NCI-H146 treated with DMSO at 0.1 percent for 48 hours (cell line): ENCODE measurements around the gene CACNA1I.
A peak's percentile ranks its signal among the peaks of the same experiment; 100 is the strongest.

Experiments
- DNase-seq: peaks from one replicate; lab custom pipeline; 2025; ENCODE audit not compliant: unreplicated experiment; lab: John Stamatoyannopoulos, UW

CACNA1I gene

GRCh38 chr22:39686776-39687525, 116.4 kb downstream of the CACNA1I start:
- DNase-seq: no peak

- DNase-seq: no peak
These were observed 117.7 kb downstream of the CACNA1I start for GRCh38 chr22:39688186-39688785.

GRCh38 chr22:39689421-39689820, 118.9 kb downstream of the CACNA1I start:
- no peak for DNase-seq

DNA sequence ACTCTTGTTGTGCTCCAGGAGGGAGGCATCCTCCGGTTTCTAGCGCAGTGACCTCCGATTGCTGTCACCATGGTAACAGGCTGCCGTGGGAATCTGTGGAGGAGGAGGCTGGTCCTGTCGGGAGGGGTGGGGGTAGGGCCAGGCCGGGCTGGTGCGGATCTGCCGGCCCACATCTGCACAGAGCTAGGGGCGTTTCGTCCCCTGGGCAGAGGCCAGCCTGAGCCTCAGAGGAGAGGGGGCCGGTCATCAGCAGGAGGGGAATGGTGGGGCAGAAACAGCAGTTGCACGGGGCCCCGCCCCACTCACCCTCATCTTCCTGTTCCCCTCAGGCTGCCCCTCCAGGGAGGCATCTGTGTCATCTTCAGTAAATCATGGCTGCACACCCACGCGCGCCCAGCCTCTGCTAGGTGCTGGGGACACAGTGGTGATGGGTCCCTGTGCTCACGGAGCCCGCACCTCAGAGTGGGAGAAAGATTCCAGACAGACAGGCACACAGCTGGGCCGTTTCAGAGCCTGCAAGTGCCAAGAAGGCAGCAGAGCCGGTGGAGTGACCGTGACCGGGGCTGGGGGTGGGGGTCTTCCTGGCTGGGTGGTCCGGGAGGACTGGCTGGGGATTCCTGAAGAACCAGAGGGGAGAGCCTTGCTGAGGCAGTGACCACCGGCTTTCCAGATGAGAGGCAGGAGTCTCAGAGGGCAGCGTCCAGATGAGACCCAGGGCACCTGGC, 120.5 kb downstream of the CACNA1I start:
- peak; percentile 2 for DNase-seq

DNA sequence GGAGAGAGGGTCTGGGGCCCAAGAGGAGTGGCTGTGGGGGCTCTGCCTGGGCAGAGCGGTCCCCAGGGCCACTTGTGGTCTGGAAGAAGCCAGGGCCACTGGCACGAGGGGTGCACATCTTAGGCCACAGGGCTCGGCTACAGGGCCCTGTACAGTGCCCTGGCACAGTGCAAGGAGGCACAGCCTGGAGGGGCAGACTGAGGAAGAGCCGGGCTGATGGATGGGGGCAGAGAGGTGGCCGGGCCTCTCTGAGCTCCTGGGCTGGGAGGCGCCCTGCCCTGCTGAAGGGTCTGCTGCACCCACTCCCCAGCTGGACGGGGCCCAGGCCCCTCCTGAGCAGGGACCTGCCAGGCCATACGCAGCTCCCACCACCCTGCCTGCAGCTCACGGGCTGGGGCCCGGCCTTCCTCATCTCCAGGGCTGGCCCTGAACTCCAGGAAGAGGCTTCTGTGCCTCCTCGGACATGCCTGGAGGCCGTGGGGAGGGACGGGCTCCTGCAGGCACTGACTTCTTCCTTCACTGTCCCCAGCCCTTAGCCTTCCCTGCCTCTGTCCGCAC, 123.5 kb downstream of the CACNA1I start:
- no peak for DNase-seq

- no peak for DNase-seq
These were observed 127.4 kb downstream of the CACNA1I start for GRCh38 chr22:39697790-39698430.

DNA sequence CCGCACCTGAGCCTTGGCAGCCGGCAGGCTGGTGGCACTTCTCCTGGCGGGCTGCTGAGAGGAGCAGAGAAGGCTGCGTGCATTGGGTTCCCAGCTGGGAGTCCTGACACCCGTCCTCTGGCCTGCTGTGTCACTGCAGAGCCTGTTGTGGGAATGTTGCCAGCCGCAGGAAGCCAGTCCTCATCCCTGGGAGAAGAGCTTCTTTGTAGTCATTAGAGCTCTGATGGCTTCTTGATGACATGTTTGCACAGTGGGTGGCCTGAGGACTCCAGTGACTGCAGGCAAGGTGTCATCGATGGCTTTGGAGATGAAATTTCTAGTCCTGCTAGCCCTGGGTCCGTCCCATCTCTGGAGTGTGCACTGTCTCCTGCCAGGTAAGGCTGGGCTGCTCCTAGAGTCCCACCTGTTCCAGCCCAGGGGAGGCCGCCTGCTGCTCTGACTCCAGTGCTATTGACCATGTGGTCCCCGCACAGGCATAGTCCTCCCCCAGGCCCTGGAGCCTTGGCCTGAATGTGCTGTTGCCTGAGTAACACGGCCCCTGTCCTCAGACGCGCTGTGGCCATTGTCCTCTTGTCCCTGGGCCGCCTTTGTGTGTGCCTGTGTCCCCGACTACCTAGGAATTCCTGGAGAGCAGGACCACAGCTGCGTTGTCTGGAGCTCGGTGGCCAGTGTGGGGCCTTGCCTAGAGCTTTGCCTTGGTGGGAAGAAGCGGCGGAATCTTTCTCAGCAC, 129.2 kb downstream of the CACNA1I start:
- peak; percentile 67 for DNase-seq

- no peak for DNase-seq
These were observed 130.0 kb downstream of the CACNA1I start for GRCh38 chr22:39700565-39700964.

DNA sequence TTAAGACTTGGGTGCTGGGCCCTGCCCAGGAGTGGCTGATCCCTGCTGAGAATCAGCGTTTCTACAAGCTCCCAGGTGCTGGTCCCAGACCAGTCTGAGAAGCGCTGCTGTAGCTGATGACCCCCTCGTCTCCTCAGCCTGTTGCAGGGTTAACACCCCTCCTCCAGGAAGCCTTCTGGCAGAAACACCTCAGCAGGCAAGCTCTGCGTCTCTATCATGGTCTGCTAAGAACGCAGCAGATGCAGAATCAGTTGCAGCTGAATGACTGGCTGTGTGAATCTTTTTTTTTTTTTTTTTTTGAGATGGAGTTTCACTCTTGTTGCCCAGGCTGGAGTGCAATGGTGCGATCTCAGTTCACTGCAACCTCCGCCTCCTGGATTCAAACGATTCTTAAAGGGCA, 132.5 kb downstream of the CACNA1I start:
- DNase-seq: no peak

- DNase-seq: no peak
These were observed 133.5 kb downstream of the CACNA1I start for GRCh38 chr22:39703928-39704639.

GRCh38 chr22:39705386-39705785, 134.8 kb downstream of the CACNA1I start:
- DNase-seq: no peak

- no peak for DNase-seq
These were observed 136.0 kb downstream of the CACNA1I start for GRCh38 chr22:39706376-39707140.

DNA sequence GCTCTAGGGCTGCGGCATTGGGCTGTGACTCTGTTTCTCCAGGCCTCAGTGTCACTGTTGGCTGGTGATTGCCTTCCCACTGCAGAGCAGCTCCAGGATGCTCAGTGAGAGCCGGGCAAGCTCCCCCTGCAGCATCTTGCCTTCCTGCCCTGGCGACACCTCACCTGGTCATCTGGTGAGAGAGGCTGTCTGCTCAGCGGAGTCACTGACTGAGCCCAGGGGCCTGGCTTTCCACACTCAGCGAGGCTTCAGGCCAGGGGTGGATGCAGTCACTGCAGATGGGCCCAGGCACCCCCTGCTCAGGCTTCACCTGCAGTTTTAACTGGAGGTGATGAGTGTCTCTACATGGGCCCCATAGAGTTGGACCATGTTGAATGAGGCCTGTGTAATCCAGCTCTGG, 136.8 kb downstream of the CACNA1I start:
- no peak for DNase-seq

DNA sequence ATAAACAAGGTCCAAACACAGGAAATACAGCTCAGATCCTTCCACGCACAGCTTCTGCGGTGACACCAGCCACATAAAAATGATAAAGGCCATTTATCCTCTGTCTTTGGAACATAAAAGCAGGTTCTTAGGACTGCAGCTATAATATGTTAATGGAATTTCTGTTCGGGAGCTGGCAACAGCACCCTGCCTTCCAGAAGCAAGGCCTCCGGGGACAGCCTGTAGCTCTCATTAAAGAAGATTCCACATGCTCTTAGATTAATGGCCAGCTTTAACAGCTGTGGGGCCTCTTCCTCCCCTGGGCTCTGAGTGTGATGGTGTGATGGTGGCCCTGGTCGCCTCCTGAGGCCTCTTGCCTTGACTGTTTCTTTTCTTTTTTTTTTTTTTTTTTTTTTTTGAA, 137.3 kb downstream of the CACNA1I start:
- no peak for DNase-seq

DNA sequence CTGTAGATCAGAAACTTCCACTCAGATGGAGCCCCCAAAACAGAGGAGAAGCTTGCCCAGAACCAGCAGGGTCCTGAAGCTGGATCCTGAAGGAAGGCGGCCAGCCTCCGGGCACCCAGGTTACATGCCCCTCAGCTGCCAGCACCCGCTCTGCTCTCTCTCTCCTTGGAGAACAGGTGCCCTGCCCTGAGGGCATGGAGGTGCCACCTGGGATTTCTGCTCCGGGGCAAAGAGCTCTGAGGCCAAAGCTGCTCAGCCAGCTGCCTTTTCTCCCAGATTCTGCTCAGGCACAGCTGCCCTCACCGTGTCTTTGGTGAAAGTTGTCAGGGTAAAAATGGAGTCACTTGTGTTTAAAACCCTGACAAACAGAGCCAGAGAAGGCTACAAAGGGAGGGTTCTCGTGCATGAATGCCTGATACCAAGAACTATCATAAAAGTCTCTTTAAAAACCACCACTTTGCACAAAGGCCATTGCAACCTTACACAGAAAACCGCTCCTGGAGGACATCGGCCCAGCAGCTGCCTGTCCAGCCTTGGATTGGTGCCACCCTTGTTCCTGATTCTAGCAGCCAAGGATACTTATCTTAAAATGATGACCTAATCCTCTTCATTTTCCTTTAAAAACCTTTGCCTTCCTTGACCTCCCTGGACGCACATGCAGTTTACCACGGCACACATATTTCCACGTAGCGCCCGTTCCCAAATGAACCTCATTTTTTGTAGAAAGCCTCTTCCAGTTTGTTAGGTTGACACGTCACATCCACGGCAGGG, 140.0 kb downstream of the CACNA1I start:
- no peak for DNase-seq

GRCh38 chr22:39712081-39712480, 141.5 kb downstream of the CACNA1I start:
- DNase-seq: no peak

DNA sequence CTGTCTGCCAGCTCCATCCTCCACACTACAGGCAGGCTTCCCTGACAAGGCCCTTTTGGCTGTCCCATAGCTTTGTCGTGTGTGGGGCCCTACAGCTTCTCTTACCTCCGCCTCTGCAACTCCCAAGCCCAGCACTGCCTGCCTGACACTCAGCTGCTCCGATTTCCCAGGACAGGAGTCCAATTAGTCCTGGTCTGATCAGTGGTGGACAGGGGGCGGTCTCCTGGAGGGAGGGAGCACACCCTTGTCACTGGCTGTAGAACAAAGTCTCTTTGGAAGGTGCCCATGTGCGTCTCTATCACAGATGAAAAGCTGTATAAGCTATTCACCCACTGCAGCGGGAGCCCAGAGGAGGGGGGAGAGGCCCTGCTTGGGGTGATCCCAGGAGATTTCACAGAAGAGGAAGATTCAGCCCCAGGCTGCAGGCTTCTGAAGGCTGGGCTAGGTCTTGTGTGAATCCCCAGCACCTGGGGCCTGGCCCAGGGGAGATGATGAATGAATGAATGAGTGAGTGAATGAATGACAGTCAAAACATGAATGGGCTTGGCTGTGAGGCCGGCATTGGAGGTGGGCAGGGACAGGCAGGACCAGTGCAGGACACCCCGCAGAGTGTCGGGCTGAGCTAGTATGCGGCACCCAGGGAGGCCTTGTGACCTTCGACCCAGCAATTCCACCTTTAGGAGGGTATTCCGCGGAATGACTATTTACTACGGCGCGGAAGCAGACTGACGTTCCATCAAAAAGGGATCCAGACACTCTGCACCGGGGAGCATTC, 142.4 kb downstream of the CACNA1I start:
- no peak for DNase-seq

DNA sequence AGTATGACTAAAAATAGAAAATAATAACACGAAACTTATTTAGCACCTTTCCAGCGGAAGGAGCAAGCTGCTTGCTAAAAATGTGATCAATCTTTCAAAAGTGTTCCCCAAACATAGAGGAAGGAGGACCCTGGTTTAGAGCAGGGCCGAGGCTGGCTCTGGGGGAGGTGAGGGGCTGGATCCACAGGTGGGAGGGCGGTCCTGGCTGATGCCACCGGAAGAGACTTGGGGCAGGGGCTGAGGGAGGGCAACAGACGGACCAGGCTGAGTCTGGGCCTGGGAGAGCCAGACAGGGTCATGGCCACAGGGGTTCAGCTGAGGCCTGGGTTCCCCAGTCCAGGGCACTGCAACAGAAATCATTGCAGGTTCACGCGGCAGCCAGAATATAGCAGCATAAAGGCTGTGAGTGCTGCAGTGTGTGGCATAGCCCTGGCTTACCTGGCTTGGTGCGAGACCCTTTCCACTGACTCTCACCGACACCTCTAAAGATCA, 143.3 kb downstream of the CACNA1I start:
- DNase-seq: no peak
